Fibroblast of pulmonary artery (primary cell): Measurements from ENCODE around the gene DNER.

Experiments used
- DNase-seq: peaks from one replicate; pipeline ENCODE4 v3.0.0-alpha.2; 2010; ENCODE audit warnings: low read depth
- H3K4me3 ChIP-seq: replicated peaks from 2 replicates; pipeline ENCODE4 v1.5.1; 2011; ENCODE audit warnings: low read depth, mild to moderate bottlenecking, control low read depth, low read length, moderate library complexity
- TF ChIP-seq, protein P1 (sequence below): IDR thresholded peaks from 2 replicates; pipeline ENCODE4 v1.5.1; 2011; ENCODE audit warnings: mild to moderate bottlenecking, control low read depth, low read length, inconsistent platforms; ENCODE audit errors: missing control alignments

Gene DNER

DNA sequence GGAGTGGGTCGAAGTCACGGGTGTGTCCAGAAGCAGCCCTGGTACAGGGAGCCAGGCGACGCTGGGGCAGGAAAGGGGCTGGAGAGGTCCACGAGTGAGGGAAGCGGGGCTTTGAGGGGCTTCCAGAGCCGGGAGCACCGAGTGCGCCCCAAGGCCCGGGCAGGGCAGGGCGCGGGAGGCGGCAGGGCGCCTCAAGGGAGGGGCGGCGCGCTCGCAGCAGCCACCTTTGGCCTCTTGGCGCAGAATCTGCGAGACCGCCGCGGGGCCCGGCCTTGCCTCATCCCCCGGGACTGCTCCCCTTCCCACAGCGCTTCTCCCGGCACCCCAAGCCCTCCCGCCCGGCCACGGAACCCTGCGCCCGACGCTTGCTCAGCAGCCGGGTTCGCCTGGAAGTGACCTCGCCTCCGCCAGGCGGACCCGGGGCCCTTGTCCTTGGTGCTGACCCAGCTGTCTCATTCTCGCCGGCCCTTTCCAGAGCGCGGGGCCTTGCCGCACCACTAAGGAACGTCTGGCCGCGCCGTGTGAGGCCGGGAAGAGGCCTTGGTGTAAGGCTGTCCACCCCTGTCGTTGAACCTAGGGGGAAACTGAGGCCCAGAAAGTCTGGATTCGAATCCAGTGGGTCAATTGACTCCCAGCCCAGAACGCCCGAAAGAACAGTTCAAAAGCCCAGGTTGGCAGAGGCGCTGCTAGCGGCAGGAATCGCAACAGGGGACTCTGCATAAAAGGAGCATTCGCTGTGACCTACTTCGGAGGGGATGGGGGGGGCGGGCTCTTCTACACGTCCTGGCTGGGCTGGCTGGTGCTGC lies 584 bp upstream of the DNER start:
- peak overlapping the region; percentile 42 for H3K4me3 ChIP-seq

DNA sequence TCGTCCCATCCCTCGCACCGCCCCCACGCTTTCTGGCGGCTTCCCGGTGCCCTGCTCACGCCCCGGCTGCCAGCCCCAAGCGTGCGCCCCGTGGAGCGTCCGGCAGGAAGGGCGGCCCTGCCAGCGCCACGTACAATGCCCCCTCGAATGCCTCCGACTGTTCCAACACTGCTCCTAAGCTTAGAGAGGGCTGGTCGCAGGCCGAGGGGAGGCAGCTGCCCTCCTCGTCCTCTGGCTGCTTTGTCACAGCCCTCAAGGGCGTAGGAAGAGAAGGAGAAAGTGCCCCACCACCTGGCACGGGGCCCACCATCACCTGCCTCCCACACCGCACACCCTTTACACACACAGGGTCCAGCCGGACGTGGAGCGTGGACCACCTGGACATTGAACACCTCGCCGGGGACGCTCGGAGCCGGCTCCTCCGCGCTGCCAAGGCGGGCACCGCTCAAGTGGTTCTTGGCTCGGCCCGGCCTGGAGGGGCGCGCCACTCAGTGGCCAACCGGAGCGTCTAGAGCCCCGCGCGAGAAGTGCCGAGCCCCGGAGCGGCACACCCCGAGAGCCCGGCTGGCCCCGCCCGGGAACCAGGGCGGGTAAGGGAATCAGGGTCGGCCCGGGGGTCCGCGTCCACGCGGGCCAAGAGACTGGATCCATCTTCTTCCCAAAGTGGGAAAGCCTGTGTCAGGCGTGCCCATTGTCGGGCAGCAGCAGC lies 830 bp downstream of the DNER start:
- peak overlapping the region; percentile 31 for H3K4me3 ChIP-seq
- DNase-seq, result no peak
- TF ChIP-seq, protein P1, sequence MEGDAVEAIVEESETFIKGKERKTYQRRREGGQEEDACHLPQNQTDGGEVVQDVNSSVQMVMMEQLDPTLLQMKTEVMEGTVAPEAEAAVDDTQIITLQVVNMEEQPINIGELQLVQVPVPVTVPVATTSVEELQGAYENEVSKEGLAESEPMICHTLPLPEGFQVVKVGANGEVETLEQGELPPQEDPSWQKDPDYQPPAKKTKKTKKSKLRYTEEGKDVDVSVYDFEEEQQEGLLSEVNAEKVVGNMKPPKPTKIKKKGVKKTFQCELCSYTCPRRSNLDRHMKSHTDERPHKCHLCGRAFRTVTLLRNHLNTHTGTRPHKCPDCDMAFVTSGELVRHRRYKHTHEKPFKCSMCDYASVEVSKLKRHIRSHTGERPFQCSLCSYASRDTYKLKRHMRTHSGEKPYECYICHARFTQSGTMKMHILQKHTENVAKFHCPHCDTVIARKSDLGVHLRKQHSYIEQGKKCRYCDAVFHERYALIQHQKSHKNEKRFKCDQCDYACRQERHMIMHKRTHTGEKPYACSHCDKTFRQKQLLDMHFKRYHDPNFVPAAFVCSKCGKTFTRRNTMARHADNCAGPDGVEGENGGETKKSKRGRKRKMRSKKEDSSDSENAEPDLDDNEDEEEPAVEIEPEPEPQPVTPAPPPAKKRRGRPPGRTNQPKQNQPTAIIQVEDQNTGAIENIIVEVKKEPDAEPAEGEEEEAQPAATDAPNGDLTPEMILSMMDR, result no peak

More for the DNA sequence above, 584 bp upstream of the DNER start:
- DNase-seq, result peak; percentile 72
- TF ChIP-seq, protein P1, result no peak

DNA sequence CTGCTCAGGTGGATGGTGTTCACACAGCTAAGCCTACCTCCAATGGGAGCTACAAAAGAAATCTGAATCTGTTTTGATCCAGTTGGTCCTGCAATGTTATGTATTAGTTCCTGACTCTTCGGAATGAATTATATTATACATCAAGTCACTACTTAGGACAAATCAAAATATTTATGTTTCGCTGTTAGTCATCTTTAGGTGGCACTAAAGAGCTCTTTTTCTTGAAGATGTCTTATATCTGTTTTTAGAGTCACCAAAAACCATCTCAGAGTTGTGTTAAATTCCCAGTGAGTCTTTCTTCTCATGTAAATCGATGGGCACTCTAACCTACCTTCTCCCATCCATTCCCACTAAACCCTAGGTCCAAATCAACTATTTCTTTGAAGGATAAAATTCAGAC lies 2.2 kb downstream of the DNER start:
- H3K4me3 ChIP-seq, result no peak overlapping the region
- TF ChIP-seq, protein P1, result peak; percentile 12
- peak; percentile 17 for DNase-seq

DNA sequence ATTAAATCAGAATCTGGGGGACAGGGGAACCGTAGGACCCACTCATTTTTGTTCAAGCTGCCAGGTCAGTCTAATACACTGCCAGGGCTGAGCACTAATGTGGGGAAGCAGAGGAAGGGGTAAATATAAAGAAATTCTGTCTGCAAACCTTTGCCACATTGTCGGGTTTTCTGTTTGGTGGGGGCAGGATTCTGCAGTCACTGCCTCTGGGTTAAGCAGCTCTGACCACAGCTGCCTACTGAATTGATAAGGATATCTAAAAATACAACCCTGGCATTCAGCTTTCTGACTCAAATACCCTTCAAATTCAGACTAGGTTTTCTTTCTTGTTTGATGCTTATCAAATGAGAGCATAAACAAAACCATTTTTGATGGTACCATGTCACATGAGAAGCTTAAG lies 6.0 kb downstream of the DNER start:
- TF ChIP-seq, protein P1, result no peak

DNA sequence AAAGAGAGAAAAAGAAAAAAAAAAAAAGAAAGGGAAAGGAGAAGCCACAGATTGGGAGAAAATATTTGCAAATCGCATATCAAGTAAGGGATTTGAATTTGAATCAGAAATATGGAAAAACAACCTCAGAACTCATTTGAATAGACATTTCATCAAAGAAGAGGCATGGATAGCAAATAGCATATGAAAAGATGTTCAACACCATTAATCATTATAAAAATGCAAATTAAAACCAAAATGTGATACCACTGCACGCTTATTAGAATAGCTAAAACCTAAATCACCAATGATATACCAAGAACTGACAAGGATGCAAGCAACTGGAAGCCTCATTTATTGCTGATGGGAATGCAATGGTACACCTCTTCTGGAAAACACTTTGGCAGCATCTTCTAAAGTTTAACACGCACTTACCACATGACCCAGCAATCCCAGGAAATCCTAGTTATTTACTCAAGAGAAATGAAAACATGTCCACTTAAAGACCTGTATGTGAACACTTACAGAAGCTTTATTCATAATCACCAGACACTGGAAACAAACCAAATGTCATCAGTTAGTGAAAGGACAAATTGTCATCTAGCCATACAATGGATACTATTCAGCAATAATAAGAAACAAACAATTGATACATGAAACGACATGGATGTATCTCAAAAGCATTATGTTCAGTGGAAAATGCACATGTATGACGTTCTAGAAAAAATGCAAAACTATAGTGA lies 10.3 kb downstream of the DNER start:
- no peak overlapping the region for H3K4me3 ChIP-seq
- no peak for DNase-seq
- TF ChIP-seq, protein P1, result no peak

More for the DNA sequence above, 6.0 kb downstream of the DNER start:
- no peak overlapping the region for H3K4me3 ChIP-seq
- no peak for DNase-seq

DNA sequence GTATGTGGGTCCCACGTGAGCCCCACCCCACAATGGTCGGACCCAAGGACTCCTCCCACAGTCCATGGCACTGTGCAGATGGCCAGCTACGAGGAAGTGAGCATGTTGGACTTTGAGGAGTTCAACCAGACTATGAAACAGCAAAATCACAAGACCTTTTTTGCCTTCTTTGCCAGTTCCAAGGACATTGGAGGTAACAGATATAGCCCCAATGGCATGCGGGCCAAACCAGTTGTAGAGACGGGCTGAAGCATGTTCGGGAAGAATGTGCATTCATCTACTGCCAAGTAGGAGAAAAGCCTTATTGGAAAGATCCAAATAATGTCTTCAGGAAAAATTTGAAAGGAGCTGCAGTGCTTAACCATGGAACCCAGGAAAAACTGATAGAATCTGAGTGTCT lies 12.6 kb downstream of the DNER start:
- TF ChIP-seq, protein P1, result no peak
- H3K4me3 ChIP-seq, result no peak overlapping the region
- no peak for DNase-seq
